Right hindlimb (tissue), 1 donor: ENCODE measurements around the gene DYSF.
A peak's percentile ranks its signal among the peaks of the same experiment; 100 is the strongest.

ENCODE experiments used
- DNase-seq: peaks from one replicate; pipeline ENCODE4 v3.0.0-alpha.2; 2018

The DYSF gene

DNA sequence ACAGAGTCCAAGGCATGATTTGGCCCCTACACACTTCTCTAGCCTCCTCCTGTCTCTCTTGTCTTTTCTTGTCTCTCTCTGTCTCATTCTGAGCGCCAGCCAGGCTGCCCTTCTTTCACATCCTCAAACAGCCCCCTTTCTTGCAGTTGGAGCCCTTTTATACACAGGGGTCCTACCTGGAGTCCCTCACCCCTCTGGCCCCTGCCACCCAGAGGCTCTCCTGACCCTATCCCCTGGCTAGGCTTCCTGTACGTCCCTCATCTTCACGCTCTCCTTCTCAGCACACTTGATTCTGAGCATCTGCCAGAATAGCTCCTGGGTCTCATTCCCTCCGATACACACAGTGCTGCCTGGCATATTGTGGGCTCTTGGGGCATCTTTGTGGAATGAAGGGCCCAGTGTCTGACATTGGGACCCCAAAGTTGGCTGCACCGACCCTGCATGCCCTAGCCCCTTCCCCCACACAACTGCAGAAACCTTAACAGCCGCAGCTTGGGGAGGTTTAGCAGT, 261.9 kb downstream of the DYSF start:
- DNase-seq, result no peak

- DNase-seq, result no peak
These were observed 262.8 kb downstream of the DYSF start for GRCh38 chr2:71715951-71716696.

DNA sequence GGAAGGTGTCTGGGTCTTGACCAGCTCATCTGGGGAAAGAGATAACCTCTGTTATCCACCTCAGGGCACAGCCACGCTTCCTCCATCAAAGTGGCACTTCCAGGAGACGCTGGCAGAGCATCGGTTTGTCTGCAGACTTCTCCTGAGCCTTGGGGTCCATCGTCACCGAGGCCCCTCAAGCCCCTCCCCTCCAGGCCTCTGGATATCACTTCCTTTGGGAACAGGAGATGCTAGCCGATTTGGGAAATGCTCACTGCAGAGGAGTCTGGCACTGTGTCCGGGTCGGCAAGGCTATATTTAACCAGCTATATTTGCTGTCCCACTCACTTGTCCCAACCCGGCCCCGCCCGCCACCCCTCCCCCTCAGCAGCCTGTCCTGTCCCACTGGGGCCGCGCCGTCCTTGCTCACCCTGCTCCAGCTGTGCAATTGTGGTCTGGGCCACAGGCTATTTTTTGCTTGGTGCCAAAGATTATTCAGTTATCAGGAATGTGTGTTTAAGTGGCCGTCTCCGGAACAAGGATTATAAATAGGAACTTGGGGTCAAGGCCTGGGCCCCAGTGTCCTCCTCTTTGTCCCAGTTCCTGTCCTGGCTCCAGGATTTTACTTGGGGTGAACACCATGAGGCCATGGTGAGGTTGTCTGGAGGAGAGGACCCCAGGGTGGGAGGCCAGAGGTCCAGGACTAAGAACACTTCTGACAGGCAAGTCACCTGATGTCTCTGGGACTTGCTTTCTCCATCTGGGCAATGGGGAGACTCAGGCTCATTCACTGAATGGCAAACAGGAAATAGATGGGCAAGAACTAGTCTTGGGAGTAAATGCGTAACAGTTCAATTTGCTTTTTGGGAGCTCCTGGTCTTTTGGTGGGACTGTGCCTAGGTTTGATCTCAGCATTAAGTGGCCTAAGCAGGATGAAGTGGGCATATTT, 263.6 kb downstream of the DYSF start:
- peak; percentile 84 for DNase-seq

DNA sequence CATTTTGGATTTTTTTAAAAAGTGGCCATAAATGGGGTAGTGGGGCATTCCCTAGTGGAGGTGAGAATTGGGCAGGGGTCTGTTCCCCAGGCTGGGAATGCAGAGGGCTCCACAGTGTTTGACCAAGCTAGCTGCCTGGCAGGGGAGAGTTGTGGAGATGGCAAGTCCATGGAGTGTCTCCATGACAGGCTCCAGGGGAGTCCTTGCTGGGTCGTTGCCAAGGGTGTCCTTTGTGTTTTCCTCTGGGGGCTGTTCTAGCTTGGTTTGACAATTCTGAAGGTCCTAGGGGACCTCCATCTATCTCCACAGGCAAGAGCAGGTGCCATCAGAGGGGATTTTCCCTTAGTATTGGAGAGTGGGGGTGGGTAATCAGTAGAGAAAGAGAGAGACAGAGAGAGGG, 265.3 kb downstream of the DYSF start:
- DNase-seq, result no peak

DNA sequence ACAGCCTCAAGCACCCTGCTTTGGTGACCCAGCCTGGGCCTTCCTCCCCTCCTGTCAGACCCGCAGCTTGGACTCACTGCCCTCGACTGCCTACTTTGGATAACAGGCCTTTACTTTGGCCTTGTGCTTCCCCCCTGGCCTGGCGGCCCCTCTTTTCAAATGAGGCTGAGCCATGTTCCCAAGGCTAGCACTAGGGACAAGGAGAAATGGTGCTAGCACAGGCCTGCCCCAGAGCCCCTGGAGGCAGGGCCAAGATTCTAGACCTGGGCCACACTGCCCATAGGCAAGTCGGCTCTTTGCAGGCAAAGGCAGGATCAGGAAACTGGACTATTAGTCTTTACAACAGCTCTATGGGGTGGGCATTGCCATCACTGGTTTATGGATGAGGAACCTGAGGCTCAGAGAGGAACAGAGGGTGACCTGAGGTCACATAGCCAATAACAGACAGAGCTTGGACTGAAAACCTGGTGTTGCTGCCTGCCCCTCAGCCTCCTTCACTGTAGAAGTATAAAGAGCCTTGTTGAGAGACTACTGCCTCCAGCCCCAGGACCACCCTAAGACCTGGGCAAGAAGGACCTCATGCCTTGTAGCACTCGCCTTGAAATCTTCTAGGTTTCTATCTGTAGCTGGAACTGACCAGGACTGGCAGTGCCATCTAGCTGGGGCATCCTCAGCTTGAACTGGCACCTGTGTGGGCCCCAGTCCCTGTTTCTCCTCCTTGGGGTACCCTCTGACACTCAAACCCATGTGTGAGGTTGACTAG, 266.3 kb downstream of the DYSF start:
- DNase-seq, result no peak

DNA sequence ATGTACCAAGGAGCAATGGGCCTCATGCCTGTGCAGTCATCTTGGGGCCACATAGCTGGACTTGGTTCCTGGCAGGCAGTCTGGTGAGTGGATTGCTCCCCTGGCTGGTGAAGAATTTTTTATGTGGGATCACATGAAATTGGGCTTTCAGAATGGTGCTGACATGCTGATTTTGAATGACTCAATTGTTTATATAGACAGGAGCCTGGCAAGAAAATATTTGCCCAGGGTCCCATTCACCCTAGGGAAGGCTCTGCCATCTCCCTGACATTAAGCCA, 266.9 kb downstream of the DYSF start:
- DNase-seq, result no peak

DNA sequence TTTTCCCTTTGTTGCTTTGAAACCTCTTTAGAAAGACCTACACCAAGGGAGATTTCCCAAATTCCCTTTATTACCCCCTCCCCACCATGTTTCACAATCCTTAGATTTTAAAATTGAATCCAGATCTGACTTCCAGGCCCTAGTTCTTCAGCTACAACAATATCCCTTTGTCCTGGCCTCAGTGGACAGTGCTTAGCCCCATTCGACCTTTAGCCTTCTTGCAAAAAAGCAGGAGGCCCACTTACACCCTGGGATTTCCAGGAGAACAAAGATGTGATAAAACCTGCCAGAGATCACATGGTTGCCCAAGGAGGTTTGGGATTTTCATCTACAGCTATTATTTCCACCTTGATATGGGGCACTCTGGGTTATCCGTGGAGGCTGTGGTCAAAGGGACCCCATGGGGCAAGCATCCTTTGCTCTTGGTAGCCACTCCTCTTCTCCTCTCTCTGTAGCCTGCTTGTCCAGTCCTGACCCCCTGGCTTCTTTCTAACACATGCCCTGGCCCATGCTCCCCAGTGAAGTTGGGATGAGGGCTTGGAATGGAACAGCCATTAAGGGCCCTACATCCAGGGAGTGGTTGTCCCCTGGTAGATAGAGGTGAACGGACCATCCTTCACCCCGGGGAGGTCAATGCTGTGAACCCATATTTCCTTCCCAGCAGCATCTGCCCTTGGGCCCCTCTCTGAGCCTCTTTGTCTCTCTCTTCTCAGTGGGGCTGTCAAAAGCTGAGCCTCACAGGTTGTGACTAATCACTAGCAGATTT, 267.4 kb downstream of the DYSF start:
- DNase-seq, result no peak

GRCh38 chr2:71721362-71721665, 268.0 kb downstream of the DYSF start:
- DNase-seq, result no peak

DNA sequence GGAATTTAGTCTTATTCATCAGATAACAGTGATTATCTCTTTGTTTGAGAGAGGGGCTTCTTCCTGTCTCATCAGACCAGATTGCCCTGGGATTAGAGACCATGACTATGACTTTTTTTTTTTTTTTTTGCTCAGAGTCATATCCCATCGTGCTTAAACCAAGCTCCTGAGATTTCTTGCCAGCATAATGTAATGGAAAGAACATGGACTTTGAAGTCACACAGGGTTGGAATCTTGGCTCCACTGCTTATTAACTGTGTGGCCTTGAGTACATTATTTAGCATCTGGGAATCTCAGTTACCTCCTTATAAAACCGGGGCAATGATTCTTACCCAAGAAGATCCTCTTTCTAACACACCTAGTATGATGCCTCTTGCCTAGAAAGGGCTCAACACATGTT, 268.3 kb downstream of the DYSF start:
- no peak for DNase-seq

DNA sequence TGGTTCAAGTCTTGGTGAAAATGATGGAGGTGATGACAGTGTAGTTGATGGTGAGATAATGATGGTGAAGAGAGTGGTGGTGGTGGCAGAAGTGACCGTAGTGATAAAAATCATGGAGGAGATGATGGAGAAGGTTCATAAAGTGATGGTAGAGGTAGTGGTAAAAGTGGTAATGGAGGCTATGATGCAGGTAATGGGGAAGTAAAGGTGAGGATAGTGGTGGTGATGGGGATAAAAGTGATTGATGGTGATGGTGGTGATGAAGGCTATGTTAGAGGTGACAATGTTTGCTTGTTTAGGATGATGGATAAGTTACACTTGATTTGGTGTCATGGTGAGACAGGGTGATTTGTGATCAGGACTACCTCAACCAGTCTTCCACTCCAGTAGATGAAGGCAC, 268.9 kb downstream of the DYSF start:
- DNase-seq, result no peak

GRCh38 chr2:71724793-71725192, 271.4 kb downstream of the DYSF start:
- DNase-seq, result no peak

DNA sequence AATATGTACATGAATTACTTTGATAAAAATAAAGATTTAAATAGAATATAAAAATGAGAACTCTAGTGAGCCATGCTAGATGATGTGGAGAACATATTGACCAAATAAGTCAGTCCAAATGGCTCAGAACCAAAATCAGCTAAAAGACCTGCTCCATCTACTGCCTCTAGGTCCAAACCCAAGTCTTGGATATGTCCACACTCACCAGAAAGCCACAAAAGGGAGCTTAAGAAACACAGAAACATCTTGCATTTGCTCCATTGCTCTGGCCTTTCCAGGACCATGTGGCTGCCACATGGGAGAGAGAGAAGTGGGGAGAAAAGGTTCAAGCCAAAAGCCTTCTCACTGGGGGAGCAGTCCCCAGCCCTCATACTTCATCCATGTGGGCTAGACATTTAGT, 272.5 kb downstream of the DYSF start:
- no peak for DNase-seq

GRCh38 chr2:71727562-71727961, 274.2 kb downstream of the DYSF start:
- no peak for DNase-seq

DNA sequence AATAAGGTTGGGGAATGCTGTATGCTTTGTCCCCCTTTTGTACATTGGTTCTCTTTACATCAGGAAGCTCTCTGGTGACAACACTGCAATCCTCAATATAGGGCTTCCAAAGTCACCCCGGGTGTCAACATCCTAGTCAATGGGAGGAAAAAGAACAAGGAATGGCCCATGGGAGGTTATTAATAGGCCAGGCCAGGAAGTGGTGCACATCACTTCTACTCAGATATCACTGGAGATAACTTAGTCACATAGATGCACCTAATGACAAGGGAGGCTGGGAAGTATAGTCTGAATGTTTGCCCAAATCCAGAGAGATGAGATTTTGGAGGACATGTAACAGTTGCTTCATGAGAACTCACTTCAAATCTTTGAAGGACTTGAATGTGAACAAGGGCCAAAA, 274.7 kb downstream of the DYSF start:
- DNase-seq, result no peak

DNA sequence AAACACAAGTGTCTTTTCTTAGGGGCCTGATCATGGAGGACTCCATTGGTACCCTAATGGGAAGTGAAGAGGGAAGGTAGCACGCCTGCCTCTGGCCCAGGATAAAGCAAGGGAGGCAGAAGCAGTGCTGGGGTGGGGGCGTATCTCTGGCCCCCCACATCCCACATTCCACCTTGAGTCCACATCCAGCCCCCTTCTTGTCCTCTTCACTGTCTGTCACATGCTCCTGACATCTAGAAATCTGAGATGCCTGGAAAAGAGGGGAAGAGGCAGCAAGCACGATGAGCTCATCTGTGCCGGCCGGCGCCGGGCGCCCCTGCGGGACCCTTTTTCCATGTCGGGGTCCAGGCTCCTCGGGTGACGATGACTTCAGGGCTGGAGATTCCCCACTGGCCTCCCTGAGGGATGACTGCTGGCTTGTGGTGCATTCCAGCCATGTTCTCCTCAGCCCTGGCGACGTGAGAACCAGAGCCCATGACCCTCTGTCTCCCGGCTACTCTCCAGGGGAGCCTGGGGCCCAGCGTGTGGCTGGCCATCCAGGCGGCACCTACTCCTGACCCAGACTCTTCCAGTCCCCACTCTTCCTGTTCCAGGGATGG, 277.5 kb downstream of the DYSF start:
- DNase-seq, result no peak

- no peak for DNase-seq
These were observed 281.3 kb downstream of the DYSF start for GRCh38 chr2:71734620-71735019.

GRCh38 chr2:71735676-71736075, 282.3 kb downstream of the DYSF start:
- DNase-seq, result no peak
